Stimulated activated naive CD8-positive, alpha-beta T cell treated with anti-CD3 and anti-CD28 coated beads, Interleukin-15, Interleukin-2, amounts not matched to agents 100 U/mL and 50 U/mL, for 24 hours (primary cell): Measurements from ENCODE around the gene PRDM7.

ENCODE experiments used
- ATAC-seq: fragments of 150-1000 bp; cut with Tn5 transposase; one replicate; pipeline ENCODE4 v1.10.0; 2021
- DNase-seq: peaks from one replicate; pipeline ENCODE4 v3.0.0; 2021

Gene PRDM7

GRCh38 chr16:90035902-90036301 lies 41.2 kb downstream of the PRDM7 start:
- ATAC-seq (no peak), DNase-seq (no peak)

GRCh38 chr16:90034504-90034903 lies 42.6 kb downstream of the PRDM7 start:
- ATAC-seq (no peak), DNase-seq (no peak)

- ATAC-seq = no peak
- no peak for DNase-seq
Observed at GRCh38 chr16:90033387-90033786, 43.7 kb downstream of the PRDM7 start.

GRCh38 chr16:90032674-90033331 lies 44.3 kb downstream of the PRDM7 start:
- ATAC-seq = no peak
- DNase-seq = no peak

- DNase-seq (no peak), ATAC-seq (peak; percentile 34)
Observed at GRCh38 chr16:90031931-90032673, 45.0 kb downstream of the PRDM7 start.

GRCh38 chr16:90031186-90031930 lies 45.8 kb downstream of the PRDM7 start:
- ATAC-seq (no peak), DNase-seq (no peak)

- ATAC-seq = no peak
- DNase-seq = no peak
Observed at GRCh38 chr16:90028985-90029384, 48.1 kb downstream of the PRDM7 start.

- no peak for ATAC-seq
- no peak for DNase-seq
Observed at GRCh38 chr16:90027611-90028010, 49.5 kb downstream of the PRDM7 start.

- no peak for ATAC-seq
- DNase-seq = no peak
Observed at GRCh38 chr16:90026135-90026534, 51.0 kb downstream of the PRDM7 start.

- no peak for ATAC-seq
- DNase-seq = no peak
Observed at GRCh38 chr16:90023078-90023447, 54.1 kb downstream of the PRDM7 start.

GRCh38 chr16:90022209-90023077 lies 54.7 kb downstream of the PRDM7 start:
- ATAC-seq (peak; percentile 81), DNase-seq (peak; percentile 90)

GRCh38 chr16:90020838-90021382 lies 56.2 kb downstream of the PRDM7 start:
- ATAC-seq (no peak), DNase-seq (no peak)

GRCh38 chr16:90020260-90020837 lies 56.8 kb downstream of the PRDM7 start:
- ATAC-seq (no peak), DNase-seq (no peak)

- ATAC-seq = peak; percentile 16
Observed at GRCh38 chr16:90019543-90020259, 57.4 kb downstream of the PRDM7 start.

GRCh38 chr16:90018652-90019542 lies 58.2 kb downstream of the PRDM7 start, which contains the start of gene DBNDD1:
TSS of gene DBNDD1 (minus strand) at chr16:90019456. CDS start at chr16:90019341, 115 bp downstream.
- no peak for ATAC-seq
- no peak for DNase-seq

More at GRCh38 chr16:90019543-90020259, 57.4 kb downstream of the PRDM7 start:
- peak; percentile 62 for DNase-seq

- ATAC-seq = no peak
- DNase-seq = no peak
Observed at GRCh38 chr16:90018297-90018651, 58.9 kb downstream of the PRDM7 start.

- no peak for DNase-seq
- ATAC-seq = no peak
Observed at GRCh38 chr16:90016339-90016950, 60.7 kb downstream of the PRDM7 start.

GRCh38 chr16:90015586-90016338 lies 61.4 kb downstream of the PRDM7 start:
- DNase-seq (no peak), ATAC-seq (no peak)
